Dedifferentiated amniotic fluid mesenchymal stem cell (primary cell): Measurements from ENCODE around the gene DCAF4.
"Not testable (repeated sequence)": the region's sequence is repeated elsewhere in the genome, so short reads cannot be mapped to it uniquely, and the experiment has no call there.

Source experiments
- DNase-seq: peaks from one replicate; pipeline ENCODE4 v3.0.0-alpha.2; 2016; ENCODE audit errors: extremely low spot score

Gene DCAF4

DNA sequence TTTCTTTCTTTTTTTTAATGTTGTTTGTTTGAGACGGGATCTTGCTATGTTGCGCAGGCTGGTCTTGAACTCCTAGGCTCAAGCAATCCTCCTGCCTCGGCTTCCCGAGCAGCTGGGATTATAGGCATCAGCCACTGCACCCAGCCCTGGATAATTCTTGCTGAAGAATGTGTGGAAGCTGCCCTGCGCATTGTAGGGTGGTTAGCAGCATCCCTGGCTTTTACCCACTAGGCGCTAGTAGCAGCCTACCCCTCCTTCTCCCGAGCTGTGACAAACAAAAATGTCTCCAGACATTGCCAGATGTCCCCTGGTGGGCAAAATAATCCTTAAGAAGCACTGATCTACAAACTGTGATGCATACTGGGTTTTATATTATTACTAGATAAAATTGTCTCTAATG lies 6.6 kb downstream of the DCAF4 start:
- DNase-seq, result no peak

DNA sequence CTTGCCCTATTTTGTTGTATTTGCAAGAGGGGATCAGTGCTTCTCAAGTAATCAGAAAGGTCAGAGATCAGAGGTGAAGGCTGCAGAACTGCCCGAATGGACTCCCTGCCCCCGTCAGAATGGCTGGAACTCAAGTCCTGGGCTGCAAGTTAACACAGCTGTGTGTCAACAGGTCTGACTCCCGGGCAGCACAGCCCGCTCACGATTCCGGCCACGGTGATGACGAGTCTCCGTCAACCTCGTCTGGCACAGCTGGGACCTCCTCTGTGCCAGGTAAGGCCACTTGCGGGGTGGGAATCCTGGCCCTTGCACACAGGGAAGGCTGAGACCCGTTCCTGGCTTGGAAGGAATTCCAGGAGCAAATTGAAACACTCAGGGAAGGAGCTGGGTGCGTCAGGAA lies 13.4 kb downstream of the DCAF4 start:
- DNase-seq, result no peak

DNA sequence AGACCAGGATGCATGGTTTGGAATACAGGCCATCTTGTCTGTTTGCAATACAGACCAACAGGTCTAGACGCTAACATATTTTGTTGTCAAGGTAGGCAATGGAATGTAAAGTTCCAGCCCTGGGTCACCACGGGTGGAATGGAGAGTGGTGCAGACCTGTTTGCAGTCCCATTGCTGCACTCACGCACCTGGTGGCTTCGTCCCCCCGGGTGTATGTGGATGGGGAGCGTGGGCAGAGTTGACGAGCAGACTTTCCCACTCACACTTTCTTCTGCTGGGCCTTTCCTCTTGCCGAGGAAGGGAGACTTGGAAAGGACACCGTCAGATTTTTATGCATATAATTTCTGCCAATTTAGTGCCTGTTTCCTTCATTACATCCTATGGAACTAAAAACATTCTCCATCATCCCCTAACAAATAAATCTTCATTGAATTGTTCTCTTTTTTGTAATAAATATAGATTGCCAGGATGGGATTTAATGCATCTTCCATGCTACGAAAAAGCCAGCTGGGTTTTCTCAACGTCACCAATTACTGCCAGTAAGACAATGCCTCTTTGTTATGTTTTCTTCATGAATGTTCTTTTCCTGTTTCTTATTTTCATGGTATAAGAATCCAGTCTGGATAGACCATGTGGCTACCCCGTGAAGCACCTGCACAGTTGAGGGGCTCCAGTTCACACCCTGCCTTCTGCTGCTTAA lies 15.2 kb downstream of the DCAF4 start:
- DNase-seq, result no peak

DNA sequence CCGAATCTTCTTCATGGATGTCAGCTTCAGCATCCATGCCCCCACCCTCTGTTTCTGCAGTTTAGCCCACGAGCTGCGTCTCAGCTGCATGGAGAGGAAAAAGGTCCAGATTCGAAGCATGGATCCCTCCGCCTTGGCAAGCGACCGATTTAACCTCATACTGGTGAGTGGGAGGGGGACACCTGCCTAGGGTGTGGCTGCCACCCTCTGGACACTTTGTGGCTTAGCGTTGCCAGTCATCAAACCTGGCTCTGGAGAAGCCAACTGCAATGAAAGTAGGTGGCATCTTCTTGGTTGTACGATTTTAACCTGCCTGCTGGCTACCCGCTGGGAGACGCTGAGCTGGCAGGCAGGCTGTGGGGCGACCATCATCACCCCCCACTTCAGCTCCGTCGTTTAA lies 16.7 kb downstream of the DCAF4 start:
- no peak for DNase-seq

DNA sequence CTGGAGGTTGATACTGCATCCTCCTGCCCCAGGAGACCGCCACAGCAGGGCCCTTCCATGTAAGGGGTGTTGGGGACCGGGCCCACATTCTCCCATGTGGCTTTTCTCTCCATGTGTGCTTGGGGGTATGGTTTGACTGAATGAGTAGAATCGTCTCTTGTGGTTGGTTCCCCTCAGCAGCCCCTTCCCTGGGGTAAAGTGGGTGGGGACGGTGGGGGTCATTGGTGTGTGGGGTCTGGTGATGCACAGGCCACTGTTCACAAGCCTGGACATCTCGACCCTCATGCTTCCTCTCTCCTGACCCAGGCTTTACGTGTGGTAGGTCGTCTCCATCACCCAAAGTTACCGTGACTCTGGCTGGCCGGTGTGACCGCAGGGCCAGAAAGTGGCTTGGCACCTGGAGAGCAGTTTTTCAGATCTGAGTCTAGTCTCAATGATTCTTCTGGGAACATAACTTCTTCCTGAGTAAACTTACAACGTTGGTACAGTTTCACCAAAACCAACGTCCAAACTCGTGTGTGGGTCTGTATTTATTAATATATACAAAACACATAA lies 17.7 kb downstream of the DCAF4 start:
- DNase-seq, result no peak

DNA sequence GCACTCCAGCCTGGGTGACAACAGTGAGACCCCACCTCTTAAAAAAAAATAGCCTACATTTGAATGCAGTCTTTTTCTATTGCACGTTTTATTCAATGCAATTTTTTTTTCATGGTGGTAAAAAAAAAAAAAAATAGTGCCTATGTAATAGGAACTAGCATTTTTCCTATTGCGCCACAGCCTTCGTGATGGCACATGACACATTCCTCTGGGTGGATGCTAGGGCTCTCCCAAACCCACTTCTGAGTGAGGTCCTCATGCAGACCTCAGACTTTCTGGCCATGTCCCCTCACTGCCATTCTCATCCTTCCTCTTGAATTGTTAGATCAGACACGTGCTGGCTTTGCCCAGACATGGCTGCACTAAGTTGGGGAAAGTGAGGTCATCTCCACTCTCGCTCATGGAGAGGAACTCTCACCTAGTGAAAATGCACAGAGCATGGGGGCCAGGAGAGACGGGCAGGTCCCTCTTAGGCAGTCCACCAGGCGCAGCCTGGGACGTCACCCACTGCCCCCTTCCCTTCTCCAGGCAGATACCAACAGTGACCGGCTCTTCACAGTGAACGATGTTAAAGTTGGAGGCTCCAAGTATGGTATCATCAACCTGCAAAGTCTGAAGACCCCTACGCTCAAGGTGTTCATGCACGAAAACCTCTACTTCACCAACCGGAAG lies 19.2 kb downstream of the DCAF4 start:
- no peak for DNase-seq

DNA sequence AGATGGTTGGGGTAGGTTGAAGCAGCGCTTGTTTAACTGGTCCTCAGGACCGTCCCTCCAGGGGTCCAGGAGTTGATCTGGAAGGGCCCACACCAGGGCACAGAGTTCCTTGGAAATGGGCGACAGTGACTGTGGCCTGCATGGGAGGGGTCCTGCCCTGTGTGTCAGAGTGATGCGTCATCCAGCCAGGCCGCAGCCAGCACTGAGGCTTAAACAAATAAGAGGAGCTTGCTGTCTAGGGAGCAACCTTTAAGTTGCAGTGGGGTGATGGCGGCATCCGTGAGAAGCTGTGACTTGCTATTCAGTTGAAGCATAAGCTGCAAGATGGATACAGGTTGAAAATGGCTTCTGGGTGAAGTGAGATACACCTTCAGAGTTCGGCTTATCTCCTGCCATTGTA lies 20.2 kb downstream of the DCAF4 start:
- DNase-seq, result no peak

DNA sequence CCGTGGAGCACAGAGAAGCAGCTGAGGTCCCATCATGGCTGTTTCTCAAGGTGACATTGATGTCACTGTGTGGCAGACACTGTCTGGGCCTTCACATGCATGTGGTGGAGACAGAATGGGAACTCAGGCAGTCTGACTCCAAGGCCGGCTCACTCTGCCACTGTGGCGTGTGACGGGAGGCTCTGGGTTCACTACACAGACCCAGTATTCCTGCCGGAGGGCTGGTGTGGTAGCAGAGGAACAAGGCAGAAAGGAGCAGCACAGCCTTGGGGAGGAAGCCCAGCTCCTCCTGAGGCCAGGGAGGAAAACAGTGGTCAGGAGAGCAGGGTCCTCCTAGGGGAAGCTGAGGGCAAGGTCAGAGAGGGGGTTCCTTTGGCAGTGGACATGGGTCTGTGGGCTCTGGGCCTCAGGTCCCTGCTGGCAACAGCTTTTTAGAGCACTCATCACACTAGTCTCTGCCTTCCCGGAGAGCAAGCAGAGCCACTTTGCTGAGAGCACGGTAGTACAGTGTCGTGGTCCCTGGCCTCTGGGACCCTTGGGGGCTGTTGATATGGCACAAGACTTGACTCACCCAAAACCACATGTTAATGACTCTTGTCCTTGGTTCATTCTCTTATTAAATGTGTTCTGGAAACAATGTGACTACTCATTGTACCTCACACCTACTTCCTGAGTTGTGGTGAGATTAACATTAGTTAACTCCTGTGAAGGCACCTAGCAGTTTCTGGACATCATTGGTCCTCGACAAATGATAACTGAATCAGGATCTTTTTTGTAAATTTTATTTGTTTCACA lies 21.3 kb downstream of the DCAF4 start:
- no peak for DNase-seq

DNA sequence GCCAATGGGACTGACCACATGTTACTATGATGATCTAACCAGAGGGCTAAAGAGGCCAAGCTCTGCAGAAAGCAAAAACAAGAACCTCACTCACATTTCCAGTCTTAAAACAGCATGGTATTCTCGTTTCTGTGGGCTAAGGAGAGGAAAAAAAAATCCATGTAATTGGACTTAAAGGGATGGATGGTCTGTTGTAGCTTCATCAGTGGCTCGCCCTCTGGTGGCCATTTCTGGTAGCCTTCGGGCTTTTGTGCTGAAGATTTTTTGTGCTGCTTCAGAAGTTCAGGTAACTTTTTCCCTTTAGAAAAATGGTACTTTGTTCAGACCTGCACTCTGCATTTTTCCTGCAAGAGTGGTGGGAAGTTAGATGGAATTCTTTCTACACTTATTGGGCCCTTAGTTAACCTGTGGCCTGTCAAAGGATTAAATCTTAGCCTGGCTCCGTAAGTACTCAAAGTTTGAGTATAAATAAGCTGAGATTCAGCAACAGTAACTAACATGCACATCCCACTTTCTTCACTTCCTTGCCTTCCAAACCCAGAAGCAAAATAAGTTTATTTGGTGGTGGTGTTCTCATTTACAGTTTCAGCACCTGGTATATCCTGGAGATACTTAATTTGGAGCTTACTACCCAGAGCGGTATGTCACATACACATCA lies 22.3 kb downstream of the DCAF4 start:
- DNase-seq, result peak; percentile 51

DNA sequence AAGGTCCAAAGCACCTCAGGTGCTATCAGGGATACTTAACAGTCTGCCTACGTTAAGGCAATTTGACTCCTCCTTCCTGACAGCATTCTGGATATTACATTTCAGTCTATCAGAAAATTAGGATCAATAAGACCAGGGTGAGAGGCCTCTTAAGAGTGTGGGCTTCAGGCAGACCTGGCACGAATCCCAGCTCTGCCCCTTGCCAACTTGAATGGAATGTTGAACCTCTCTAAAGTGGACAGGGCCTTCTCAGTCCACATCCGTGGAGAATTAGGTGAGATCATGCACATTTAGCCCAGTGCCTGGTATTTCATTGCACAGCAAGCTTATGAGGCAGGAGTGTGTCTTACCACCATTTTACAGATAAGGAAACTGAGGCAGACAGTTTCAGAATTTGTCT lies 25.9 kb downstream of the DCAF4 start:
- DNase-seq, result no peak

DNA sequence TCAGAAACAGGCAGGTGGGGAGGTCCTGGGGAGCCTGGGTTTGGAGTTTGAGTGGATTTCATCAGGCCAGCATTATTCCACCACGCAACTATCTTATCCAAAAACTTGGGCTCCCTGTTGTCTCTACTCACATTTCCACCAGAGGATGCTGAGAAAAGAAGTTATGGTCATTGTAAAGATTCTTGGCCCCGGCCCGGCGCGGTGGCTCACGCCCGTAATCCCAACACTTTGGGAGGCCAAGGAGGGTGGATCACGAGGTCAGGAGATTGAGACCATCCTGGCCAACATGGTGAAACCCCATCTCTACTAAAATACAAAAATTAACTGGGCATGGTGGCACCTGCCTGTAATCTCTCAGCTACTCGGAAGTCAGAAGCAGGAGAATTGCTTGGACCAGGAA lies 30.5 kb downstream of the DCAF4 start:
- DNase-seq, result not testable (repeated sequence)

DNA sequence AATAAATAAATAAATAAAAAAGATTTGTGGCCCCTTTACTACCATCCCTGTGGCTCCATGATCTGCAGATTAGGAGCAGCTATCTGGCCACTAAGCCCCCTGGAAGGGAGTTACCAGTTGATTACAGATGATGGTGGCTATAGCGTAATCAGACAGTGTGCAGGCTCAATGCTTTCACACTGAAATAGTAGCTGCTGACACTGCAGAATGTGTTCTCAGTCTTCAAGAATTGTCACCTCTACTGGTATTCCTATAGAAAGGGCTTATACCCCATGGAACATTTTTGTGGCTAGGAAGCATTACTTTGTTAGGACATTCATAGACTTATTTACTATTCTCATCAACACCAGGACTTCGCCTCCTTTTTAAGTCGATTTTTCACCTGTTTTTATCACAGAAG lies 30.9 kb downstream of the DCAF4 start:
- no peak for DNase-seq

DNA sequence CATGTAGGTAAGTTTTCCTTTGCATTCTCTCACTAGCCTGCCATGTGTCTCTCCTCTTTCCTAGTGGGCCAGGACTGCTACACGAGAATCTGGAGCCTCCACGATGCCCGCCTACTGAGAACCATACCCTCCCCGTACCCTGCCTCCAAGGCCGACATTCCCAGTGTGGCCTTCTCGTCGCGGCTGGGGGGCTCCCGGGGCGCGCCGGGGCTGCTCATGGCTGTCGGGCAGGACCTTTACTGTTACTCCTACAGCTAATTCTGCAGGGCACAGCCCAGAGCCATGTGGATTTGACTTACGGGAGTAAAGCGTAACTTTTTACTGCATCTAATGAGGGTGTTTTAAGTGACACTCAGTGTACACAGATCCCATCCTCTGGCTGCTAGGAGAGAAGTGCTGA lies 32.3 kb downstream of the DCAF4 start:
- no peak for DNase-seq

DNA sequence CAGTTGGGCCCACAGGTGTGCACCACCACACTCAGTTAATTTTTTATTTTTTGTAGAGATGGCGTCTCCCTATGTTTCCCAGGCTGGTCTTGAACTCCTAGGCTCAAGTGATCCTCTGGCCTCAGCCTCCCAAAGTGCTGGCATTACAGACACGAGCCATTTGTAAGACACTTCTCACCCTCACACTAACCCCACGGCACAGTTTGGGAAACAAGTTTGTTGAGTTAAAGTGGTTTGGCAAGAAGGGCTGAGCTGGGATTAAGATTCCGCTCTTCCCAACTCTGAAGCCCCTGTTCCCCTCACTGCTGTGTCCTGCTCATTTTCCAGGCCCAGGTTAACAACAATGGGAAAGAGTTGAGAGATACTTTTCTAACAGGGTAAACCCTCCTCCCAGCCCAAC lies 34.8 kb downstream of the DCAF4 start:
- DNase-seq, result not testable (repeated sequence)

DNA sequence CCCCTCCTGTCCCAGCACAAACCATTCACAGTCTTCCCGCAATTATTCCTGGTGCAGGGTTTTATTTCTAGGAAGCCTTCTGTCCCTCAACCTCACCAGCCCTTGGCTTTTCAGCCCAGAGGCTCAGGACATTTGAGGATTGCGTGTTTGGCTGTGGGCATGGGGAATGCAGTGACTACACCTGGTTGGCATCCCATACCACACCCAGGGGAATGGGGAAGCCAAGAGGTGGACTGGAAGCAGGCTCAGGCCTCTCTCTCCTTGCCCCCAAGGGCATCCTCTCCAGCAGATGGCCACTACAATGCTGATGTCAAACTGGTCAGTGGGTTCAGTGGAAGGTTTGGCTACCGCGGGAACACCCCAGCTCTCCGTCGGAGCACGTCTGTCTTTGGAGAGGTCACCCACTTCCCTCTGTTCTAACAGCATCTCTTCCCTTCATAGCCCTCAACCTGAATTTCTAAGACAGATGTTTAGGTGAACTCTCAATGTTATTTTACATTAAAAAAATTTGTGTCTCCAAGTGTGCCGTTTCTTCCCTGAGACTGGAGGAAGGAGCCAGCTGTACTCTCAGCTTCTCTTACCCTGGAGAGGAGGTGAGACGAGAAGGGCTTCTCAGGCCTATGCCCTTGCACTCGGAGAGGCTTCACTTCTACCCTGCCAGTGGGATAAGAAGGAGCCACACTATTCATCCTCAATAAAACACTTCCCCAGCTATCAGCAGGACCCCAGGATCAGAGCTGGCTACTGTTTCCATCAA lies 35.5 kb downstream of the DCAF4 start:
- DNase-seq, result no peak

DNA sequence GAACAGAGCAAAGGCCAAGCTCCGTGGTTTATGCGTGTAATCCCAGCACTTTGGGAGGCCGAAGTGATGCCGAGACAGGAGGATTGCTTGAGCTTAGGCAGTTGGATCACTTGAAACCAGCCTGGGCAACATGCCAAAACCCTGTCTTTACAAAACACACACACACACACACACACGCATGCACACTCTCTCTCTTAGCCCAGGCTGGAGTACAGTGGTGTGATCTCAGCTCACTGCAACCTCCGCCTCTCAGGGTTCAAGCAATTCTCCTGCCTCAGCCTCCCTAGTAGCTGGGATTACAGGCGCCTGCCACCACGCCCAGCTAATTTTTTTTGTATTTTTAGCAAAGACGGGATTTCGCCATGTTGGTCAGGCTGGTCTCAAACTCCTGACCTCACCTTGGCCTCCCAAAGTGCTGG lies 36.1 kb downstream of the DCAF4 start:
- DNase-seq, result not testable (repeated sequence)

DNA sequence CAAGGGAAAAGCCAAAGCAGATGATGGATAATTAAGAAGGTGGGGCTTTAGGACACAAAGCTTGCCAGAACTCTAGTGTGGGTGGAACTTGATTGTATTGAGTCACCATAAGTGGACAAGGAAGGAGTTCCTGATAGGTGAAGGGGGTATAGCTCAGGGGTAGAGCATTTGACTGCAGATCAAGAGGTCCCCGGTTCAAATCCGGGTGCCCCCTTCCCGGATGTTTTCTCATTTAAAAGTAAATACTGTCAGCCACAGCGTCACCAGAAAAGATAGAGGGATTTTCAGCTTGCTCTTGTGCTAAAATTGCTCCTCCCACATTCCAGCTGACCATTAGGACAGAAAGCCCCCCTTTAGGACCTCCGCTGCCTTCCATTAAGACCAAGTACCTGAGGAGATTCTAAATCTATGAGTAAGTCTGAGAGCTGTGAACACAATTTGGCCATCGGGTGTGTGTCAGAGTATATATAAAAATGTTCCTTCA lies 36.6 kb downstream of the DCAF4 start:
- peak; percentile 30 for DNase-seq

DNA sequence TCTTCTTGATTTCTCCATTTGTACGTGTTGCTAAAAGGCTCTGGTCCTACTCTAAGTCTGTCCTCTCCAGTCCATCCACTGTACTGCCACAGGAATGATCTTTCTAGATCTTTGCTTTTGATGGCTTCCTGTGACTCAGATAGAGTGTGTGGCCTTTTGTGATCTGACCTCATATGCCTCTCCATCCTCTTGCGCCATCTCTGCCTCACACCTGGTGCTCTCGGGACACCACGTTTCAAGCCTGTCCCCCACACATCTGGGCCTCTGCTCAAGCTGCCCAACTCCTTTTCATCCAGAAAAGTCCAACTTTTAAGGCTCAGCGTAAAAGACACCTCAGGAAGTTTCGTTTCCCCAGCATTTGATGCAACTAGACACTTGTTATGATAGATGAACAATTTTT lies 39.0 kb downstream of the DCAF4 start:
- no peak for DNase-seq

DNA sequence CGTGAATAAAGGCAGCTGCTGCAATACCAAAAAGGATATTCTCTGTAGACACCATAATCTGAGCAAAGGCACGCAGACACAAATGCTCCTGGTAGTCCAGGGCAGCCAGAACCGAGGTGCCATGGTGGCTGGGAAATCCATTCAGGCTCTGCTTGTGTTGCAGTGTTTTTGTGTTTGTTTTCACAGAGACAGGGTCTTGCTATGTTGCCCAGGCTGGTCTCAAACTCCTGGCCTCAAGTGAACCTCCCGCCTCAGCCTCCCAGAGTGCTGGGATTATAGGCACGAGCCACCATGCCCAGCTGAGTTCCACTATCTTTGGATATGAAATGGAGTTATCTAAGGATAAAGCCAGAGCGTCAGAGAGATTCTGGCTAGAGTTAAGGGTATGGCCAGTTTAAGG lies 39.8 kb downstream of the DCAF4 start:
- no peak for DNase-seq

DNA sequence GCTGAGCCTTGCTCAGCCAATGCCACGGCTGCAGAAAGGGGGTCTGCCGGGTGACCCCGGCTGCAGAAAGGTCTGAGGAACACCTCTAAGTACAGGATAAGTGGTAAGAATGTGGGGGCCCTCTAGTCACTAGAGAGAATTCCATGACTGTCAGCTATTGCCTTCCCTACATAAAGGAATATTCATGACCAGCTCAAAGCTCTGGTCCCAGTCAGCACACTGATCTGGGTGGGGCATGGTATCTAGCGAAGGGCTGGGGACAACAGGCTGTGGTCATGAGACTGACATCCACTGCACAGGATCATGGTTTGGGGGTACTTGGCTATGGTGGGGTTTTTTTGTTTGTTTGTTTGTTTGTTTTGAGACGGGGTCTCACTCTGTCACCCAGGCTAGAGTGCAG lies 42.1 kb downstream of the DCAF4 start:
- DNase-seq, result no peak

DNA sequence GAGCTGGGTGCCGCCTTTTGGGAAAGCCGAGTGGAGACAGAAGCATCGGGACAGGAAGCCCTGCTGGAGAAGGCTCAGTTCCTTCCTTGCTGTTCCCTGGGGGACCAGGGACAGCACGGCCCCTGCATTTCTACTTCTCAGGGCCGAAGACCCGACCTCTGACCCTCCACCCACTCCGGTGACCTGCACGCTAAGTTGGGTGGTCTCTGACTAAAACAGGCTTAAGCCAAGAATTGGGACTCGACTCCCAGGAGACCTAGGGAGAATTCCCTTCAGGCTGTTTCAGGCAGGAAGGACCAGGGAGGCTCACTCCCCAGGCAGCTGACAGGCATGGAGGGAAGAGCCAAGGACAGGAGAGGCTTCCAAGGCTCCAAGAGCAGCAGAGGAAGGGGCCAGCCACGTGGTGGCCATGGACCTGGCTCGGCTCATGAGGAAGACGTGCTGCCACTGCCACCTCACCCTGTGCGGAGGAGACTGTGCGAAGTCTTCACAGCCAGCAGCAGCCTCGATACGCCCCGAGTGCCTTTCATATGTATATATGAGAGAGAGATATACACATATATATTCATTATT lies 43.9 kb downstream of the DCAF4 start:
- DNase-seq, result no peak
